Nephron (organoid): Measurements from ENCODE around the gene TRPV3.

Source experiments
- H3K27ac Mint-ChIP-seq, 3 experiments: 2 replicates each; pipeline ENCODE4 v1.8.0; 2020; ENCODE audit warnings: mixed read lengths in 3 of 3, mild to moderate bottlenecking in 2 of 3, moderate library complexity in 1 of 3
- H3K27me3 Mint-ChIP-seq: 2 replicates; pipeline ENCODE4 v1.8.0; 2021; ENCODE audit warnings: low read depth, mild to moderate bottlenecking, moderate library complexity, mixed read lengths
- H3K36me3 Mint-ChIP-seq: 2 replicates; pipeline ENCODE4 v1.8.0; 2020; ENCODE audit warnings: low read depth, mixed read lengths
- H3K4me1 Mint-ChIP-seq: 2 replicates; pipeline ENCODE4 v1.8.0; 2020; ENCODE audit warnings: mixed read lengths
- H3K4me3 Mint-ChIP-seq, 3 experiments: 2 replicates each; pipeline ENCODE4 v1.8.0; 2020; ENCODE audit warnings: mild to moderate bottlenecking in 3 of 3, mixed read lengths in 3 of 3, moderate library complexity in 2 of 3
- H3K9me3 Mint-ChIP-seq: 2 replicates; pipeline ENCODE4 v1.8.0; 2020; ENCODE audit warnings: mixed read lengths
- CTCF ChIP-seq, 3 experiments: fragments of 200-600 bp; sonication (generic); IDR thresholded peaks; one replicate each; pipeline ENCODE4 v1.5.0; 2021; ENCODE audit warnings: antibody characterized with exemption in 3 of 3; ENCODE audit not compliant: unreplicated experiment in 3 of 3

TRPV3 gene

GRCh38 chr17:3511852-3512504 lies 45.6 kb downstream of the TRPV3 start:
- peak overlapping the region in 1 of 3 experiments; percentile 77 for H3K27ac Mint-ChIP-seq
- H3K4me1 Mint-ChIP-seq: peaks cover 24% of the 10 kb centered on the region
- no peak for TF ChIP-seq CTCF (IDR thresholded peaks at IDR 0.05; ENCODE audit: unreplicated experiment in 3 of 3)
- H3K36me3 Mint-ChIP-seq: no peaks in the 10 kb centered on the region
- H3K27me3 Mint-ChIP-seq: peaks cover 22% of the 10 kb centered on the region
- peaks cover 4% of the 10 kb centered on the region for H3K9me3 Mint-ChIP-seq
- H3K4me3 Mint-ChIP-seq: no peak overlapping the region

- Mint-ChIP-seq H3K9me3 (peaks cover 7% of the 10 kb centered on the region), H3K4me3 (no peak overlapping the region), H3K36me3 (no peaks in the 10 kb centered on the region), H3K27ac (no peak overlapping the region), H3K4me1 (peaks cover 24% of the 10 kb centered on the region), H3K27me3 (peaks cover 17% of the 10 kb centered on the region)
- TF ChIP-seq CTCF (IDR thresholded peaks at IDR 0.05; ENCODE audit: unreplicated experiment in 3 of 3): no peak
These were observed 47.5 kb downstream of the TRPV3 start for GRCh38 chr17:3510090-3510489.

GRCh38 chr17:3507869-3508268 lies 49.7 kb downstream of the TRPV3 start:
- peaks cover 15% of the 10 kb centered on the region for H3K4me1 Mint-ChIP-seq
- no peaks in the 10 kb centered on the region for H3K36me3 Mint-ChIP-seq
- H3K4me3 Mint-ChIP-seq: no peak overlapping the region
- TF ChIP-seq CTCF (IDR thresholded peaks at IDR 0.05; ENCODE audit: unreplicated experiment in 3 of 3): no peak
- no peak overlapping the region for H3K27ac Mint-ChIP-seq
- H3K9me3 Mint-ChIP-seq: peaks cover 10% of the 10 kb centered on the region
- H3K27me3 Mint-ChIP-seq: peaks cover 7% of the 10 kb centered on the region

GRCh38 chr17:3507071-3507470 lies 50.5 kb downstream of the TRPV3 start:
- H3K27me3 Mint-ChIP-seq: peaks cover 3% of the 10 kb centered on the region
- H3K36me3 Mint-ChIP-seq: no peaks in the 10 kb centered on the region
- H3K4me3 Mint-ChIP-seq: no peak overlapping the region
- no peak overlapping the region for H3K27ac Mint-ChIP-seq
- no peak for TF ChIP-seq CTCF (IDR thresholded peaks at IDR 0.05; ENCODE audit: unreplicated experiment in 3 of 3)
- H3K9me3 Mint-ChIP-seq: peaks cover 10% of the 10 kb centered on the region
- peaks cover 11% of the 10 kb centered on the region for H3K4me1 Mint-ChIP-seq

GRCh38 chr17:3506054-3506453 lies 51.6 kb downstream of the TRPV3 start:
- no peak for TF ChIP-seq CTCF (IDR thresholded peaks at IDR 0.05; ENCODE audit: unreplicated experiment in 3 of 3)
- Mint-ChIP-seq H3K4me3 (no peak overlapping the region), H3K27ac (no peak overlapping the region), H3K36me3 (no peaks in the 10 kb centered on the region), H3K27me3 (peaks cover 3% of the 10 kb centered on the region), H3K4me1 (peaks cover 11% of the 10 kb centered on the region), H3K9me3 (peaks cover 12% of the 10 kb centered on the region)

GRCh38 chr17:3505008-3505407 lies 52.6 kb downstream of the TRPV3 start:
- H3K27me3 Mint-ChIP-seq: peaks cover 3% of the 10 kb centered on the region
- peaks cover 19% of the 10 kb centered on the region for H3K9me3 Mint-ChIP-seq
- no peak overlapping the region for H3K27ac Mint-ChIP-seq
- H3K4me1 Mint-ChIP-seq: peaks cover 11% of the 10 kb centered on the region
- H3K4me3 Mint-ChIP-seq: no peak overlapping the region
- no peaks in the 10 kb centered on the region for H3K36me3 Mint-ChIP-seq
- no peak for TF ChIP-seq CTCF (IDR thresholded peaks at IDR 0.05; ENCODE audit: unreplicated experiment in 3 of 3)
